ENCODE measurements around the gene KLK12.

GRCh38 chr19:51064534-51065220 is 29.9 kb upstream of the KLK12 start, which contains the start of gene KLK13:
- TF ChIP-seq PPARA (CRISPR knock-in tag; IDR thresholded peaks at IDR 0.05; ENCODE audit: borderline replicate concordance): no peak
- no peak for TF ChIP-seq ARNTL (CRISPR knock-in tag; IDR thresholded peaks at IDR 0.05; ENCODE audit: borderline replicate concordance, low read depth)
- no peak for TF ChIP-seq PATZ1 (CRISPR knock-in tag; IDR thresholded peaks at IDR 0.05; ENCODE audit: borderline replicate concordance)
- no peak for TF ChIP-seq CSDC2 (CRISPR knock-in tag; IDR thresholded peaks at IDR 0.05)
- TF ChIP-seq ZNF70 (CRISPR knock-in tag; IDR thresholded peaks at IDR 0.05): no peak
- TF ChIP-seq ZFP3 (CRISPR knock-in tag; IDR thresholded peaks at IDR 0.05): no peak
- TF ChIP-seq POU6F1 (CRISPR knock-in tag; IDR thresholded peaks at IDR 0.05; ENCODE audit: borderline replicate concordance, low read depth): no peak
- no peak for TF ChIP-seq ZFP30 (CRISPR knock-in tag; IDR thresholded peaks at IDR 0.05)
- no peak for TF ChIP-seq CSRNP3 (CRISPR knock-in tag; IDR thresholded peaks at IDR 0.05)
- no peak for TF ChIP-seq ZNF565 (CRISPR knock-in tag; conservative IDR thresholded peaks at IDR 0.05; ENCODE audit: low read depth)
- TF ChIP-seq TSHZ2 (CRISPR knock-in tag; IDR thresholded peaks at IDR 0.05): no peak
